Measurements from ENCODE around the gene OR52K1. TPM values are rescaled to one million over a fixed set of nuclear protein-coding genes. Genes with fewer than 3 reads are reported as not detected.

The OR52K1 gene
- polyA plus RNA-seq, 3 donors = not detected

DNA sequence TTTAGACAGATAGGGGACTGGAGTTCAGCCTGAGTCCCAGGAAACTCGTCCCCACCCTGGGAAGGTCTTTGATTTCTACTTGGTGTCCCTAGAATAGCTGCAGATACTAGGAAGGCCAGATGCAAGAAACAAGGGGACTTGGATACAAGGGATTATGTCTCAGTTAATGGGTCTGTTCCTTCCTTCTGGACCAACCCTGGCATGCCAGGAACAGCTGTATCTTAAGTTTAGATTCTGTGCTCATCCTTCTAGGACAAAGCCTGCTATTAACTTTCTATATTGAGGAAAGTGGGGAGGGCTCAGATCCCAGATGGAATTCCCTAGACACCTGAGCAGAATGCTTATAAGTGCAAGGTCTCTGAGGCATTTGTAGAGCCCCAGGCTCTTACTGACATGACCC is 58.6 kb downstream of the OR52K1 start:
- 7 to 57% (median 20%) methylated on average over 1 of the region's 1 CpG for WGBS, 3 donors
- no peak overlapping the region for H3K27ac ChIP-seq (ENCODE audit: low read depth, low read length)

Other genes with a start within 250 kb of the OR52K1 start
- not detected for gene OR52B4, start 114.3 kb upstream of the OR52K1 start, polyA plus RNA-seq
- gene TRIM21, start 88.9 kb upstream of the OR52K1 start, polyA plus RNA-seq = 10 to 100 TPM in 2 of 3 donors, 1 to 10 TPM in 1; 8.7 to 19.7 (median 12.7) TPM
- gene OR52K2, start 33.4 kb upstream of the OR52K1 start, polyA plus RNA-seq = not detected
- not detected for gene OR52M1, start 62.5 kb downstream of the OR52K1 start, polyA plus RNA-seq
- not detected for gene OR52I2, start 99.1 kb downstream of the OR52K1 start, polyA plus RNA-seq
- not detected for gene OR52I1, start 111.4 kb downstream of the OR52K1 start, polyA plus RNA-seq
- 10 to 100 TPM in 1 of 3 donors, 1 to 10 TPM in 2; 4.2 to 12.4 (median 5.1) TPM for gene TRIM68, start 125.6 kb downstream of the OR52K1 start, polyA plus RNA-seq
- gene OR51D1, start 154.8 kb downstream of the OR52K1 start, polyA plus RNA-seq = not detected
- gene OR51E1, start 161.3 kb downstream of the OR52K1 start, polyA plus RNA-seq = 1 to 10 TPM in 2 of 3 donors, under 1 TPM in 1; 0.16 to 2.7 (median 1.2) TPM
- gene OR51E2, start 215.2 kb downstream of the OR52K1 start, polyA plus RNA-seq = under 1 TPM; 0.02 to 0.56 (median 0.10) TPM
- not detected for gene MMP26, start 222.1 kb downstream of the OR52K1 start, polyA plus RNA-seq